Spinal cord (tissue), 10 donors: Measurements from ENCODE around the gene SEMA7A. TPM values are rescaled to one million over a fixed set of nuclear protein-coding genes. Genes with fewer than 3 reads are reported as not detected.
A peak's percentile ranks its signal among the peaks of the same experiment; 100 is the strongest.

Source experiments
- DNase-seq, 6 donors: peaks; one replicate each; pipeline versions ENCODE4 v3.0.0 to v3.0.0-alpha.2; 2013 to 2015; ENCODE audit warnings: low spot score in 6 of 6, low read depth in 4 of 6
- H3K27ac ChIP-seq: one replicate; pipeline ENCODE4 v1.5.1; 2013; ENCODE audit warnings: low read depth, low read length, control low read depth
- H3K27me3 ChIP-seq: one replicate; pipeline ENCODE4 v1.6.1; 2013; ENCODE audit warnings: low read length; ENCODE audit not compliant: control insufficient read depth, insufficient read depth
- H3K36me3 ChIP-seq: one replicate; pipeline ENCODE4 v1.6.1; 2013; ENCODE audit warnings: low read length; ENCODE audit not compliant: control insufficient read depth, insufficient read depth
- H3K4me1 ChIP-seq: one replicate; pipeline ENCODE4 v1.6.1; 2013; ENCODE audit warnings: low read length; ENCODE audit not compliant: control insufficient read depth, insufficient read depth
- H3K4me3 ChIP-seq: one replicate; pipeline ENCODE4 v1.5.1; 2013; ENCODE audit warnings: low read depth, low read length, control low read depth
- H3K9me3 ChIP-seq: one replicate; pipeline ENCODE4 v1.6.1; 2013; ENCODE audit warnings: low read length; ENCODE audit not compliant: control insufficient read depth, insufficient read depth
- WGBS: methylation state at CpG from one replicate; pipeline ENCODE4 v1.1.5; 2013; ENCODE audit warnings: missing lambda C conversion rate; ENCODE audit not compliant: insufficient coverage; 5-methylcytosine and 5-hydroxymethylcytosine counted together
- polyA plus RNA-seq, 2 donors: library from polyadenylated mRNA; unstranded; fragments of 120-200 nt; gene quantifications; one replicate each; pipeline ENCODE4 v1.2.1, GENCODE V29; 2013; ENCODE audit not compliant: insufficient read length in 2 of 2
- total RNA-seq, 2 donors: library from RNA; depleted of rRNA in 1 of 2; stranded (reverse); fragments of 120-200 nt in 1 of 2; fragments of >200 nt in 1 of 2; gene quantifications; one replicate each; pipeline versions ENCODE4 v1.2.3 to v1.2.4, GENCODE V29; 2013 to 2014
- donor health status: healthy.

Gene SEMA7A
- total and polyA plus RNA-seq, 4 donors, result 12.3 to 45.1 (median 35.2) TPM

- H3K27ac ChIP-seq, result no peak overlapping the region
- H3K9me3 ChIP-seq, result no peaks in the 10 kb centered on the region
- H3K36me3 ChIP-seq, result peaks cover 62% of the 10 kb centered on the region
- peaks cover 79% of the 10 kb centered on the region for H3K4me1 ChIP-seq
- DNase-seq, result no peak
- 92% methylated on average over 9 of the region's 9 CpGs for WGBS
- H3K4me3 ChIP-seq, result no peak overlapping the region
- H3K27me3 ChIP-seq, result no peaks in the 10 kb centered on the region
Observed at GRCh38 chr15:74417670-74418069, 16.1 kb downstream of the SEMA7A start.

- 85% methylated on average over 6 of the region's 13 CpGs for WGBS
- Histone ChIP-seq H3K27me3 (no peaks in the 10 kb centered on the region), H3K27ac (peak overlapping the region; percentile 8), H3K9me3 (no peaks in the 10 kb centered on the region), H3K4me3 (no peak overlapping the region), H3K36me3 (peaks cover 63% of the 10 kb centered on the region), H3K4me1 (peaks cover 75% of the 10 kb centered on the region)
- no peak for DNase-seq
Observed at GRCh38 chr15:74417225-74417624, 16.5 kb downstream of the SEMA7A start.

GRCh38 chr15:74415966-74416916, 17.5 kb downstream of the SEMA7A start:
- DNase-seq, result no peak
- 79% methylated on average over 15 of the region's 19 CpGs for WGBS
- Histone ChIP-seq H3K27me3 (no peaks in the 10 kb centered on the region), H3K27ac (peak overlapping the region; percentile 8), H3K9me3 (no peaks in the 10 kb centered on the region), H3K4me3 (peak overlapping the region; percentile 17), H3K4me1 (peaks cover 72% of the 10 kb centered on the region), H3K36me3 (peaks cover 73% of the 10 kb centered on the region)

- Histone ChIP-seq H3K9me3 (no peaks in the 10 kb centered on the region), H3K27me3 (no peaks in the 10 kb centered on the region), H3K4me3 (no peak overlapping the region), H3K4me1 (peaks cover 64% of the 10 kb centered on the region), H3K36me3 (peaks cover 82% of the 10 kb centered on the region), H3K27ac (no peak overlapping the region)
- 95% methylated on average over 9 of the region's 12 CpGs for WGBS
- DNase-seq, result no peak
Observed at GRCh38 chr15:74414603-74415338, 19.0 kb downstream of the SEMA7A start.

GRCh38 chr15:74414081-74414580, 19.6 kb downstream of the SEMA7A start:
- no peak for DNase-seq
- 97% methylated on average over 4 of the region's 5 CpGs for WGBS
- Histone ChIP-seq H3K4me3 (no peak overlapping the region), H3K27me3 (no peaks in the 10 kb centered on the region), H3K4me1 (peaks cover 61% of the 10 kb centered on the region), H3K9me3 (no peaks in the 10 kb centered on the region), H3K27ac (no peak overlapping the region), H3K36me3 (peaks cover 86% of the 10 kb centered on the region)

GRCh38 chr15:74413350-74414080, 20.2 kb downstream of the SEMA7A start:
- H3K36me3 ChIP-seq, result peaks cover 81% of the 10 kb centered on the region
- H3K4me3 ChIP-seq, result no peak overlapping the region
- H3K27ac ChIP-seq, result no peak overlapping the region
- H3K9me3 ChIP-seq, result no peaks in the 10 kb centered on the region
- DNase-seq, result no peak
- peaks cover 60% of the 10 kb centered on the region for H3K4me1 ChIP-seq
- WGBS, result 87% methylated on average over 9 of the region's 9 CpGs
- no peaks in the 10 kb centered on the region for H3K27me3 ChIP-seq

GRCh38 chr15:74412159-74412558, 21.6 kb downstream of the SEMA7A start:
- H3K27ac ChIP-seq, result no peak overlapping the region
- no peaks in the 10 kb centered on the region for H3K9me3 ChIP-seq
- WGBS, result 63% methylated on average over 5 of the region's 6 CpGs
- peaks cover 59% of the 10 kb centered on the region for H3K4me1 ChIP-seq
- no peaks in the 10 kb centered on the region for H3K27me3 ChIP-seq
- H3K4me3 ChIP-seq, result no peak overlapping the region
- peaks cover 69% of the 10 kb centered on the region for H3K36me3 ChIP-seq
- no peak for DNase-seq

- WGBS, result 94% methylated on average over 12 of the region's 12 CpGs
- Histone ChIP-seq H3K27me3 (no peaks in the 10 kb centered on the region), H3K9me3 (no peaks in the 10 kb centered on the region), H3K4me1 (peaks cover 59% of the 10 kb centered on the region), H3K27ac (no peak overlapping the region), H3K4me3 (no peak overlapping the region), H3K36me3 (peaks cover 64% of the 10 kb centered on the region)
- DNase-seq, result no peak
Observed at GRCh38 chr15:74411686-74412085, 22.1 kb downstream of the SEMA7A start.

GRCh38 chr15:74410502-74410901, 23.3 kb downstream of the SEMA7A start:
- Histone ChIP-seq H3K27me3 (no peaks in the 10 kb centered on the region), H3K36me3 (peaks cover 52% of the 10 kb centered on the region), H3K4me3 (no peak overlapping the region), H3K27ac (no peak overlapping the region), H3K4me1 (peaks cover 50% of the 10 kb centered on the region), H3K9me3 (no peaks in the 10 kb centered on the region)
- 95% methylated on average over 18 of the region's 18 CpGs for WGBS
- no peak for DNase-seq
